ENCODE data around the gene DCAF16. TPM values are rescaled to one million over a fixed set of nuclear protein-coding genes. Genes with fewer than 3 reads are reported as not detected.

Gene DCAF16
- total RNA-seq, 1 experiment from 2014 or later, result 65.7 TPM

Other genes with a start within 250 kb of the DCAF16 start
- gene LAP3, start 233.6 kb downstream of the DCAF16 start, total RNA-seq (2021; ENCODE audit: unreplicated experiment), result 59.9 TPM
- 48.8 TPM for gene MED28, start 196.1 kb downstream of the DCAF16 start, total RNA-seq (2021; ENCODE audit: unreplicated experiment)
- gene FAM184B, start 29.1 kb downstream of the DCAF16 start, total RNA-seq (2021; ENCODE audit: unreplicated experiment), result 0.07 TPM
- 79.4 TPM for gene NCAPG, start 222 bp upstream of the DCAF16 start, total RNA-seq (2021; ENCODE audit: unreplicated experiment)
- gene LCORL, start 211.0 kb upstream of the DCAF16 start, total RNA-seq (2021; ENCODE audit: unreplicated experiment), result 18.0 TPM